ENCODE measurements around the gene GANC.
"Not testable (repeated sequence)": the region's sequence is repeated elsewhere in the genome, so short reads cannot be mapped to it uniquely, and the experiment has no call there.

The GANC gene
- total RNA-seq, result 8.9 to 51.3 (median 32.9) reads per million in 3 experiments

- DNase-seq, result peak; percentile 96
Measured at GRCh38 chr15:42272939-42273899, at the start of gene GANC, which contains the start of gene TMEM87A. Gene GANC, plus strand, starts transcription at chr15:42273201. Its CDS starts 1,281 bp downstream, at chr15:42274482. Gene TMEM87A, minus strand, starts transcription at chr15:42273433. Its CDS starts 35 bp downstream, at chr15:42273398.

GRCh38 chr15:42226648-42227047 is 46.4 kb upstream of the GANC start:
- DNase-seq, result no peak

- DNase-seq, result no peak
Measured at GRCh38 chr15:42228036-42228435, 45.0 kb upstream of the GANC start.

- not testable (repeated sequence) for DNase-seq
Measured at GRCh38 chr15:42228981-42229380, 44.0 kb upstream of the GANC start.

- DNase-seq, result no peak
Measured at GRCh38 chr15:42231088-42231487, 41.9 kb upstream of the GANC start.

- DNase-seq, result no peak
Measured at GRCh38 chr15:42232606-42233005, 40.4 kb upstream of the GANC start.

GRCh38 chr15:42233107-42233506 is 39.9 kb upstream of the GANC start:
- no peak for DNase-seq

- DNase-seq, result no peak
Measured at GRCh38 chr15:42239528-42240182, 33.3 kb upstream of the GANC start.

- DNase-seq, result no peak
Measured at GRCh38 chr15:42240823-42241222, 32.2 kb upstream of the GANC start.

GRCh38 chr15:42253300-42253699 is 19.7 kb upstream of the GANC start:
- no peak for DNase-seq

- no peak for DNase-seq
Measured at GRCh38 chr15:42264795-42265194, 8.2 kb upstream of the GANC start.

- no peak for DNase-seq
Measured at GRCh38 chr15:42267286-42267685, 5.7 kb upstream of the GANC start.

- DNase-seq, result no peak
Measured at GRCh38 chr15:42270551-42270950, 2.5 kb upstream of the GANC start.

GRCh38 chr15:42270996-42271395 is 2.0 kb upstream of the GANC start:
- no peak for DNase-seq

GRCh38 chr15:42273900-42274701 is 1.1 kb downstream of the GANC start:
- peak; percentile 70 for DNase-seq

- no peak for DNase-seq
Measured at GRCh38 chr15:42274702-42274989, 1.6 kb downstream of the GANC start.

- no peak for DNase-seq
Measured at GRCh38 chr15:42275780-42276391, 2.9 kb downstream of the GANC start.

GRCh38 chr15:42276762-42277161 is 3.8 kb downstream of the GANC start:
- no peak for DNase-seq

GRCh38 chr15:42279234-42279723 is 6.3 kb downstream of the GANC start:
- DNase-seq, result no peak

GRCh38 chr15:42282344-42282743 is 9.3 kb downstream of the GANC start:
- DNase-seq, result no peak

GRCh38 chr15:42282926-42283325 is 9.9 kb downstream of the GANC start:
- DNase-seq, result no peak

GRCh38 chr15:42283671-42284070 is 10.7 kb downstream of the GANC start:
- no peak for DNase-seq

GRCh38 chr15:42284551-42284950 is 11.6 kb downstream of the GANC start:
- no peak for DNase-seq

Data from central memory CD4-positive, alpha-beta T cell (primary cell).